ENCODE data around the gene MAML3. TPM values are rescaled to one million over a fixed set of nuclear protein-coding genes. Genes with fewer than 3 reads are reported as not detected.
A peak's percentile ranks its signal among the peaks of the same experiment; 100 is the strongest.

The MAML3 gene
- total RNA-seq, 1 experiment from 2014 or later: 12.1 TPM

DNA sequence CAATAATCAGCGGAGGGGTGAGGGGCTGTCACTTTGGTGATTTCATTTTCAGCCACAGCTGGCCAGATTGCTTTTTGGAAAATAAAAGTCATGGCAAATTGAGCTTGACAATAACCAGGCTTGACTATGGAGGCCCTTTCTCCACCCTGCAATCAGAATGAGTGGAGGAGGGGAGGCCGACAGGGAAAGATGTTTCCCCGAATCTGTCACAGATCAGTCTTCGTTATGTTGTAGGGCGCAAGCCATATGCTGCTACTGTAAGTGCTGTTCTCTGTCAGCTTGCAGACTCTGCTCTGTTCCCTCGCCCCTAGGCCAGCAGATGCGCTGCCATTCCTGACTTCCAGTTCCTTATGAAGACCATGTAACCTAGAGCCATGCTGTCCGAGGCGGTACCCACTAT, 374.3 kb downstream of the MAML3 start:
- no peaks in the 10 kb centered on the region for H3K9me3 ChIP-seq
- H3K9me3 Mint-ChIP-seq (ENCODE audit: unreplicated experiment): no peaks in the 10 kb centered on the region
- no peak overlapping the region for H3K4me3 ChIP-seq (ENCODE audit: low read depth, low read length)
- H3K4me1 Mint-ChIP-seq (ENCODE audit: low read depth, unreplicated experiment): no peaks in the 10 kb centered on the region
- no TSS peak for BruUV-seq (replicated peaks)
- no peaks in the 10 kb centered on the region for H3K27me3 ChIP-seq (replicated peaks; ENCODE audit: control insufficient read depth, insufficient read depth, low read length)
- H3K4me1 ChIP-seq: peaks cover 9% of the 10 kb centered on the region
- no peaks in the 10 kb centered on the region for H3K36me3 ChIP-seq (ENCODE audit: control insufficient read depth, insufficient read depth, low read length)
- no peak overlapping the region for H3K4me3 Mint-ChIP-seq (ENCODE audit: unreplicated experiment)
- H3K27me3 Mint-ChIP-seq (ENCODE audit: insufficient read depth, unreplicated experiment): no peaks in the 10 kb centered on the region
- DNase-seq: no peak
- no peaks in the 10 kb centered on the region for H3K36me3 Mint-ChIP-seq (ENCODE audit: insufficient read depth, unreplicated experiment)
- intact Hi-C loops (cut with micrococcal nuclease; ENCODE audit: unreplicated experiment): no loop called here
- TF ChIP-seq, protein P1, sequence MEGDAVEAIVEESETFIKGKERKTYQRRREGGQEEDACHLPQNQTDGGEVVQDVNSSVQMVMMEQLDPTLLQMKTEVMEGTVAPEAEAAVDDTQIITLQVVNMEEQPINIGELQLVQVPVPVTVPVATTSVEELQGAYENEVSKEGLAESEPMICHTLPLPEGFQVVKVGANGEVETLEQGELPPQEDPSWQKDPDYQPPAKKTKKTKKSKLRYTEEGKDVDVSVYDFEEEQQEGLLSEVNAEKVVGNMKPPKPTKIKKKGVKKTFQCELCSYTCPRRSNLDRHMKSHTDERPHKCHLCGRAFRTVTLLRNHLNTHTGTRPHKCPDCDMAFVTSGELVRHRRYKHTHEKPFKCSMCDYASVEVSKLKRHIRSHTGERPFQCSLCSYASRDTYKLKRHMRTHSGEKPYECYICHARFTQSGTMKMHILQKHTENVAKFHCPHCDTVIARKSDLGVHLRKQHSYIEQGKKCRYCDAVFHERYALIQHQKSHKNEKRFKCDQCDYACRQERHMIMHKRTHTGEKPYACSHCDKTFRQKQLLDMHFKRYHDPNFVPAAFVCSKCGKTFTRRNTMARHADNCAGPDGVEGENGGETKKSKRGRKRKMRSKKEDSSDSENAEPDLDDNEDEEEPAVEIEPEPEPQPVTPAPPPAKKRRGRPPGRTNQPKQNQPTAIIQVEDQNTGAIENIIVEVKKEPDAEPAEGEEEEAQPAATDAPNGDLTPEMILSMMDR (IDR thresholded peaks at IDR 0.05; ENCODE audit: insufficient read depth in 1 of 2, low read depth in 1 of 2, low read length in 1 of 2, severe bottlenecking in 1 of 2, unreplicated experiment in 1 of 2): no peak
- H3K27ac Mint-ChIP-seq (ENCODE audit: unreplicated experiment): no peak overlapping the region
- POLR2A ChIA-PET: no interaction called here
- CTCF ChIA-PET: no interaction called here

DNA sequence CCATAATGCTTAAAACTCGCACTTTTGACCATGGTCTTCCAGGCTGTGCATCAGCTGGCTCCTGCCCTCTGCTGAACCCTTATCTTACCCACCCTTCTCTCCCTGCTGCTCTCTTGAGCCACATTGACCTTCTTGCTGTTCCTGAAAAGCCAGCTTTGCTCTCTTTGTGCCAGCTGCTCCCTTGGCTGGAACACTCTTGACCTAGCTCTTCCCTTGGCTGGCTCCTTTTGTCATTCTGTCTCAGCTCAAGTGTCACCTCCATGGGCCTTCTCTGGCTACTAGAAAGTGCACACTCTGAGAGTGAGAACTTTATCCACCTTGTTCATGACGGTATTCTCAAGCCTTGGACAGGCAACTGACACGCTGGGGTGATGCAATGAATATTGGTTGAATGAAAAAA, 376.2 kb downstream of the MAML3 start:
- H3K4me3 Mint-ChIP-seq (ENCODE audit: unreplicated experiment): no peak overlapping the region
- ChIA-PET CTCF (no interaction called here), POLR2A (no interaction called here)
- no peaks in the 10 kb centered on the region for H3K27me3 Mint-ChIP-seq (ENCODE audit: insufficient read depth, unreplicated experiment)
- TF ChIP-seq, protein P1 (IDR thresholded peaks at IDR 0.05; ENCODE audit: insufficient read depth in 1 of 2, low read depth in 1 of 2, low read length in 1 of 2, severe bottlenecking in 1 of 2, unreplicated experiment in 1 of 2): no peak
- no peaks in the 10 kb centered on the region for H3K36me3 Mint-ChIP-seq (ENCODE audit: insufficient read depth, unreplicated experiment)
- H3K27me3 ChIP-seq (replicated peaks; ENCODE audit: control insufficient read depth, insufficient read depth, low read length): no peaks in the 10 kb centered on the region
- peaks cover 9% of the 10 kb centered on the region for H3K4me1 ChIP-seq
- H3K4me1 Mint-ChIP-seq (ENCODE audit: low read depth, unreplicated experiment): no peaks in the 10 kb centered on the region
- no peaks in the 10 kb centered on the region for H3K36me3 ChIP-seq (ENCODE audit: control insufficient read depth, insufficient read depth, low read length)
- BruUV-seq (replicated peaks): no TSS peak
- H3K9me3 ChIP-seq: no peaks in the 10 kb centered on the region
- H3K9me3 Mint-ChIP-seq (ENCODE audit: unreplicated experiment): no peaks in the 10 kb centered on the region
- intact Hi-C loops (cut with micrococcal nuclease; ENCODE audit: unreplicated experiment): no loop called here
- no peak overlapping the region for H3K27ac Mint-ChIP-seq (ENCODE audit: unreplicated experiment)
- H3K4me3 ChIP-seq (ENCODE audit: low read depth, low read length): no peak overlapping the region
- DNase-seq: no peak

DNA sequence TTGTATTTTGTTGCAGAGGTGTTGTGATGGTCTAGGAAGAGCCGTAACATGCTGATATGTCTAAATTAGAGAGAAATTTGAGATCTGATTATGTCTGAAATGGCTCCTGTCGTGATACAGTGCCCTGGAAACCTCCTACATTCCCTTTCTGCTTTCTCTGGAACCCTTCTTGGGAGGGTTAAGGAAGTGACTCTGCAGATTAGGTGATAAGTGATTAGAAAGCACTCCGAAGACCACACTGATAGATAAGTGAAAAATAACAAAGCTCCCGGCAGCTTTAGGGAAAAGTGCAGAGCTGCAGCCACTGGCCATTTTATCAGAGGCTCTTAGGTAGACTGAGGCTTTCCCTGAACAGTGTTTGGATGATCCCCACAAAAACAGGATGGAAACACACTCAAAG, 377.7 kb downstream of the MAML3 start:
- BruUV-seq (replicated peaks): no TSS peak

More for the DNA sequence above, 377.7 kb downstream of the MAML3 start:
- POLR2A ChIA-PET: no interaction called here
- no peaks in the 10 kb centered on the region for H3K9me3 Mint-ChIP-seq (ENCODE audit: unreplicated experiment)
- H3K27me3 ChIP-seq (replicated peaks; ENCODE audit: control insufficient read depth, insufficient read depth, low read length): no peaks in the 10 kb centered on the region
- peaks cover 9% of the 10 kb centered on the region for H3K4me1 ChIP-seq
- H3K4me1 Mint-ChIP-seq (ENCODE audit: low read depth, unreplicated experiment): no peaks in the 10 kb centered on the region
- H3K4me3 Mint-ChIP-seq (ENCODE audit: unreplicated experiment): no peak overlapping the region
- no peak for DNase-seq
- no peaks in the 10 kb centered on the region for H3K9me3 ChIP-seq
- CTCF ChIA-PET: no interaction called here
- H3K36me3 Mint-ChIP-seq (ENCODE audit: insufficient read depth, unreplicated experiment): no peaks in the 10 kb centered on the region
- TF ChIP-seq, protein P1 (IDR thresholded peaks at IDR 0.05; ENCODE audit: insufficient read depth in 1 of 2, low read depth in 1 of 2, low read length in 1 of 2, severe bottlenecking in 1 of 2, unreplicated experiment in 1 of 2): no peak
- H3K36me3 ChIP-seq (ENCODE audit: control insufficient read depth, insufficient read depth, low read length): no peaks in the 10 kb centered on the region
- intact Hi-C loops (cut with micrococcal nuclease; ENCODE audit: unreplicated experiment): no loop called here
- peak overlapping the region; percentile 7 for H3K27ac Mint-ChIP-seq (ENCODE audit: unreplicated experiment)
- H3K4me3 ChIP-seq (ENCODE audit: low read depth, low read length): no peak overlapping the region
- H3K27me3 Mint-ChIP-seq (ENCODE audit: insufficient read depth, unreplicated experiment): no peaks in the 10 kb centered on the region

All from Caco-2 (cell line).